Epidermal melanocyte (primary cell): Measurements from ENCODE around the gene CRIM1.

Experiments
- DNase-seq: peaks from one replicate; pipeline ENCODE4 v3.0.0; 2011; ENCODE audit warnings: low spot score; ENCODE audit not compliant: insufficient read length

CRIM1 gene

GRCh38 chr2:36480028-36480427 is 124.5 kb downstream of the CRIM1 start:
- DNase-seq = no peak

- DNase-seq = no peak
Measured at GRCh38 chr2:36480636-36481035, 125.1 kb downstream of the CRIM1 start.

GRCh38 chr2:36481709-36482108 is 126.1 kb downstream of the CRIM1 start:
- no peak for DNase-seq

DNA sequence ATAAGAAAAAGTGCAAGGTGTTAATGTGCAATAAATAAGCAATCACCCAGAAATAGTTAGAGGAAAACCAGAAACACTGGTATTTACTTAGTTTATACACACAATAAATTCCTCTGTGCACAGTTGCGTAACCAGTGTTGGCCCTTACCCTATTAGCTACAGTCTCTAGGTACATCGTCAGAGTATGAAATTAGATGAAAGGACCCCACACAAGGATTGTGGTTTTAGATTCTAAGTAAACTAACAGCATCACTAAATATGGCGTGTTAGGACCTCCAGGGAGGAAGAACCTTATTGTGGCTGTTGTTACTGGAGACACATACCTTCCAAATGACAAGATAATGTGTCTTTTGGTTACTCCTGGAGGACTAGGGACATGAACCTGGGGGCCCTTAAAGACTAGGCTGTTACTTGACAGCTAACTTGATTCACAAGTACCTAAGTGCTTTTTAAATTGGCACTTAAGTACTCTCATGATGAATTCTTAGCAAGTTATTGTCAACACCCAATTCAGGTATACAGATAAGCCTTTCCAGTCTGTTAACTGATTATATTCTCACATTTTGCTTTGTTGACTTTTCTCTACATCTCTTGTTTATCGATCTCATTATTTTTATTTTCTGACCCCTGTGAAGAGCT is 127.1 kb downstream of the CRIM1 start:
- DNase-seq = no peak

DNA sequence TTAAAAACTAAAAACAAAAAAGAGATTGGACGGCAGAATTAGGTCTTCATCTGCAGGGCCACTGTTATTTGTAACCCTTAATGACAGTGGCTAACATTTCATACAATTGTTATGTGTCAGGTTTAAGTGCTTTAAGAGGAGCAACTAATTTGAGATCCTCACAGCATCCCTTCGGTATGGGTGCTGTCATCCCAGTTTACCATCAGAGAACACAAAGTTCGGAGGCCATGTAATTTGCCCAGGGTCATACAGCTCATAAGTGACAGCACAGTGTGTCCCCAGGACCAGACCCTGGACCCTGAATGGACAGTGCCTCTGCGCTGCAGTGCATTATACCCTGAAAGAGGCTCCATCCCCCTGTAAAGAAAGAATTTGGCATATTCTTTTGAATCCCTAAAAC is 127.7 kb downstream of the CRIM1 start:
- DNase-seq = no peak

DNA sequence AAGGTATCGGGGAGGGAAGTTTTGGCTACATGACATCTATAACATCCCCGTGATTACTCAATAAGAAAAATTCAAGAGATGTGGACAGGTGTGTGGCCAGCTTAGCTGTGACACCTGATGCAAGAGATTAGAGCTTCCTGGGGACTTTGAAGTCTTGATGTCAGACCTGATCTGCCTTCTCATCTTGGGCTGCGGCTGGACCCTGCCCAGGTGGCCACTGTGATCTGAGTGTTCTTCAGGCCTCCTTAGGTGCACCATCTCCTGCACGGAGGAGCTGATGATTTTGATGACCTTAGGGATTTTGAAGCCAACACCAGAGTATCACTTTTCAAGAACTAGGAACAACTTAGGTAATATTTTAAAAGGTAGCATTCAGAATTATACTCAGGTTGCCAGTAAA is 128.9 kb downstream of the CRIM1 start:
- DNase-seq = no peak

GRCh38 chr2:36485521-36485920 is 129.9 kb downstream of the CRIM1 start:
- peak; percentile 20 for DNase-seq

- peak; percentile 37 for DNase-seq
Measured at GRCh38 chr2:36486521-36487044, 131.0 kb downstream of the CRIM1 start.

DNA sequence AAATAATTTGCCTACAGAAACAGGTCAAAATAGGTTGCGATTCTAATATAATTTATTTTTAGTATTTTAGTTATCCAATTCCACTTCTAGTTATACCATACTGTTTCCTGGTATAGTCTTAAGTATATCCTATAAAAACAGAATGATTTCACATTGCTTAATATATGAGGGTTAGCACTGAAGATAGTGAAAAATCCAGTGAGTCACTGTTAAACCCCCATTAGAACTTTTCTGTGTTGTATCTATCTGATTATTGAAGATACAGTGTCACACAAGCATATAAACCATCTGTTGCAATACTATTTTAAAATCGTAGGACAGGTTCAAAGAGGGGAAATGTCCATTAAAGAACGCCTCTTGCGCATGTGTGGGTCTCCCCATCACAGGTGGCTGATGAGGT is 132.4 kb downstream of the CRIM1 start:
- no peak for DNase-seq

DNA sequence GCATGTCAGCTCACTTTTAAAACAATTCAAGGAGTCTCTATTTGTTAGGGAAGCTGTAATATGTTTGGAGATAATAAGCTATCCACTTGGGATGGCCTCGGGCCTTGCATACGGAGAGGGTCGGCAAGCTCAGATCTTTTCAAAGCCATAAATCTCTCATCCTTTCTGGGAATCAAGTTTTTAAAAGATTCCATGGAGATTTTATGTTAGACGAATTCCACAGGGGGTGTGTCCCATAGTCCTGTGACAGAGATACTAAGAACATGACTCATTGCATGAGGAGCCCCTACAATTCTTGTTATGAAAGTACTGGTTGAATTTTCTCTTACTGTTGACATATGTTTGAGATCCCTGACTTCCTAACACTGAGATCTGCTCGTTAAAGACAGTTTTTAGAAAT is 133.7 kb downstream of the CRIM1 start:
- no peak for DNase-seq

- DNase-seq = no peak
Measured at GRCh38 chr2:36490749-36491148, 135.2 kb downstream of the CRIM1 start.

DNA sequence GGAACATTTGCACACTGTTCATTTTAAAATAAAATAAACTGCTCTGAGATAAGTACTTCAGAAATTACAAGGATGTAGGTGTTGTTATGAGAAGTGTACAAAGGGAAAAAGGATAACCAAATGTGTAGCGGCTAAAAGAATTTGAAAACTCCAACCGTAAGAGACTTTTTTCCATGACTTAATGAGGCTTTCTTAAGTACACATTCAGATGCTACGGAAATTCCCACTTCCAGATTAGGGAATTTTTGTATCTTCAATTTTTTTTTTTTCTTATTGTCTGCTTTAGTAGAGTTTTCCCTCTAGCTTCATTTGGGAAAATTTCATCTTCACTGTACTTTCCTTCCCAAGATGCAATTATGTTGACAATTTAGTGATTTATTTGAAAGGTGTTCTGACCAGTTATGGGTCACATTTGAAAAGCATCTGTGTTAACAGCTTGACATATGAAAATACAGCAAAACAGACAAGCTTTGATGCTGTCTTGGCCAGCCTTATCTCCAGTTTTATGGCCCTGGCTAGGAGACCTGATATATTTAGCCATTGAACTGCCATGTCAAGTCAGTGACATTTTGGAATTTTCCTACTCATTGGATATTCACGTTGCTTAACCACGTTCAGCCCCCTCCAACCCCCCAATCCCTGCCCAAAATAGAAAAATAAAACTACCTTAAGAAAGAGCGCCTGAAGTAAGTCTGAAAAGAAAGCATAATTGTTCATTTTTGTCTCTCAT is 136.8 kb downstream of the CRIM1 start:
- DNase-seq = no peak

- DNase-seq = no peak
Measured at GRCh38 chr2:36493306-36493705, 137.7 kb downstream of the CRIM1 start.

DNA sequence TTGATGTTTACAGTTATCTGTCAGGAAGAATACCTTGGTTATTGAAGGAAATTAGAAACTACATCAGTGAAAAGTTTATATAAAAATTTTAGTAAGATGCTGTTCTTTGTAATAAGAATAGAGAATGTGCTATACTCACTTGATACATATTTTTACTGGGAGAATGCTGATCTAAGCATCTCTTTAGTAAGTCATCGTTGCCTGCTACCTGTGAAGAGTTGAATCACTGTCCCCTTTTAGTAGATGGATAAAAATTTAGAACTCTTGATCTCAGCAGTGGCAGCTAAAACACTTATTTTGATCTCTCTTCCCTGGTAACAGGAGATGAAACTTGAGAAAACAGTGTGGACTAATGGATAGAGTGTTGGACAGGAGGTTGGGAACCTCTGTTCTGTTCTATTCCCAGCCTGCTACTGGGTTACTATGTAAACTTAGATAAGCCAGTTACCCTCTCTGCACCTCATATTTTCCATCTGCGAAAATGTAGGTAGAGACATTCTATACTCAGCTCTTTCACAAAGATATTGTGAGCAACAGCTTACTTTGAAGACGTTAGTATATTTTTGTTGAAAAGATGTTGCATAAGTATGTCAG is 142.1 kb downstream of the CRIM1 start:
- DNase-seq = no peak

GRCh38 chr2:36499128-36499820 is 143.7 kb downstream of the CRIM1 start:
- DNase-seq = no peak

DNA sequence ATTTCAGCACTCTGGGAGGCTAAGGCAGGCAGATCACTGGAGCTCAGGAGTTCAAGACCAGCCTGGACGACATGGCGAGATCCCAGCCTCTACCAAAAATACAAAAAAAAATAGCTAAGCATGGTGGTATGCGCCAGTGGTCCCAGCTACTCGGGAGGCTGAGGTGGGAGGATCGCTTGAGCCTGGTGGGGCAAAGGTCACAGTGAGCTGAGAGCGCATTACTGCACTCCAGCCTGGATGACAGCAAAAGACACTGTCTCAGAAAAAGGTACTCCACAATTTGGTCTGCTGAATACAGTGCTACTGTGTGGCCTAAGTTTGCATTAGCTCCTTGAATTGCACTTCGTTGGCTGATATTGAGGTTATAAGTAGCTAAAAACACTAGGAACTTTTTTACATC is 144.5 kb downstream of the CRIM1 start:
- DNase-seq = no peak

DNA sequence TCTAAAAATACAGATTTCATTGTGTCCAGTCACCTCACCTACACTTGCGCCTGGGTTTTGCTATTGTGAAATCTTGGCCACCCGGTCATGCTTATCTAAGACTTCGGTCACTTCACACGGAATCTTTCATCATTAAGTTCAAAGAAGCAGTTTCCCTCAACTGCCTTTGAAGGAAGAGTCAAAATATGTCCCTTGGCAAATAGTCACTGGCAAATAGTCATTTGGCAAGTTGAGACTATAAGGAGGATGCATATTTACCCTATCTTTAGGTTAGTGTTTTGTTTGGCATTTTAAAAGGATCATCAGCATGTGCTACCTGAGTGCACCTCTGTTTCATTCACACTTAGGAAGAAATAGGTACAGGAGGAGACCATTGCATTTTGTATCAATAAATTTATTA is 146.5 kb downstream of the CRIM1 start:
- DNase-seq = no peak

DNA sequence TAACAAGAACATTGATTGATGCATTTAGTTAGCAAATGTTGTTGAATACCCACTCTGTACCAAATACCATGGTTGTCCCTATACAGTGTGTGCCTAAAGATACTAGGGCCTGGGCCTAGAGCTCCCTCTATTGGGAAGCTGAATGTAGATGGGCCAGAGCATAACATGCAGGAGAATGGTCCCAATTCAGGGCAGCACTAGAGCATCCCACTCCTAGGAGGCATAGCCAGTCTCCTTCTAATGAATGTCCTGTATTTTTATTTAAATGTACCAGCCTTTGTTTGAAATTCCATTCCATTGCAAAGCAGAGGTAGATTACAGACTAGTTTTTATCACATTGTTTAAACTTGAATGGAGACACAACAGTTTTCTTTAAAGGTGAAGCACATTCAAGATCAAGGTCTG is 151.8 kb downstream of the CRIM1 start:
- DNase-seq = peak; percentile 53

GRCh38 chr2:36509075-36509474 is 153.5 kb downstream of the CRIM1 start:
- no peak for DNase-seq

DNA sequence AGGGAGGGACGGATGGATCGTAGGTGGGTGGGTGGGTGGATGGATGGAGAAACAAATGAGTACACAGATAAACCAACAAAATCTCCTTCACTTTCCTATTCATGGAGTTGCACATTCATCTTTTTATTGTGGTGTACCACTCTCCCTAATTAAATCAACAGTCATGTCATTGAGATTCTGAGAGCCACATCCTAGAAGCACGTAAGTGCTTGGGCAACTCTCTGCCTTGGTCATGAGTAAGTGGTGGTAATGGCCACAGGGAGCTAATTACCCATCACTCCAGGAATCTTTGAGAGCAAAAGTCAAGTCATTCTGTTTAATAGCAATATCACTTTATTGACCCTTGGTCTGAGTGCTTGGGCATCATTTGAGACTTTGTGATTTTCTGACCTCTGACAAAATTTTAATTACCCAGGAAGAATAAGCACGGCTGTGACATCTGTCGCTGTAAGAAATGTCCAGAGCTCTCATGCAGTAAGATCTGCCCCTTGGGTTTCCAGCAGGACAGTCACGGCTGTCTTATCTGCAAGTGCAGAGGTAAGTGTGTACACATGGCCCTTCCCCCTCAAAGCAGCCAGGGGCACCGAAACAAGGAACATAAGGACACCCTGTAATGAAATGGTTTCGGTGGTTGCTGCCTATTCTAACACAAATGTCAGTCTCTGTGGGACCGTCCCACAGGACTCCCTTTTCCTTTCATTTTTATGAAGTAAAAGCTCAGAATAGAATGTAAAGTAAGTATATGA is 156.5 kb downstream of the CRIM1 start:
- DNase-seq = no peak

GRCh38 chr2:36512705-36513104 is 157.1 kb downstream of the CRIM1 start:
- DNase-seq = peak; percentile 69
